GM12878 (cell line): ENCODE results near the gene WDR43. TPM values are rescaled to one million over a fixed set of nuclear protein-coding genes. Genes with fewer than 3 reads are reported as not detected.

Source experiments
- ATAC-seq: fragments of 200-7000 bp; cut with Tn5 transposase; 3 replicates; pipeline ENCODE4 v1.9.1; 2020; ENCODE audit warnings: mild to moderate bottlenecking, moderate library complexity
- BruUV-seq: library from RNA; stranded (reverse); fragments of 400-500 nt; replicated peaks from 2 replicates; lab custom pipeline; 2021; lab: Mats Ljungman, UMichigan
- CTCF ChIA-PET: fragments of 300-600 bp; sonication (Branson Sonifier 250); formaldehyde crosslinking; extraction: SDS; loops from one replicate; lab custom pipeline; 2021; ENCODE audit warnings: inconsistent platforms; lab: Yijun Ruan, JAX
- POLR2A ChIA-PET: fragments of 350-600 bp; formaldehyde crosslinking; extraction: SDS; loops from one replicate; lab custom pipeline; 2021; ENCODE audit warnings: inconsistent platforms; lab: Charles Lee
- RAD21 ChIA-PET: fragments of 300-600 bp; sonication (Branson Sonifier 250); formaldehyde crosslinking; loops from one replicate; lab custom pipeline; 2023; ENCODE audit warnings: antibody characterized with exemption; ENCODE audit not compliant: unreplicated experiment; lab: Charles Lee
- SMC1A ChIA-PET: fragments of 300-600 bp; sonication (Branson Sonifier 250); formaldehyde crosslinking; loops from one replicate; lab custom pipeline; 2023; ENCODE audit not compliant: unreplicated experiment, uncharacterized antibody; lab: Charles Lee
- DNase-seq: peaks from one replicate; pipeline ENCODE4 v3.0.0-alpha.2; 2011; ENCODE audit warnings: low read depth, low spot score
- FAIRE-seq: peaks from 3 replicates; lab custom pipeline; 2011; peaks lifted over from hg19 to GRCh38; lab: Jason Lieb, UNC
- H2AFZ ChIP-seq: 2 replicates; pipeline ENCODE4 v1.6.0; 2011; ENCODE audit warnings: low read depth, low read length, control low read depth; ENCODE audit not compliant: control insufficient read depth
- H3K27ac ChIP-seq: 2 replicates; pipeline ENCODE4 v1.5.1; 2011; ENCODE audit warnings: control low read depth; ENCODE audit not compliant: control insufficient read depth, insufficient read depth
- H3K27me3 ChIP-seq, 2 experiments: replicated peaks in 1 of 2; 2 replicates each; pipeline versions ENCODE4 v1.6.0 to v1.6.1; 2011; ENCODE audit warnings: low read length in 1 of 2; ENCODE audit not compliant: control insufficient read depth in 2 of 2, insufficient read depth in 2 of 2
- H3K36me3 ChIP-seq, 2 experiments: 2 replicates each; pipeline ENCODE4 v1.5.1; 2011; ENCODE audit warnings: low read length in 1 of 2; ENCODE audit not compliant: control insufficient read depth in 2 of 2, insufficient read depth in 2 of 2
- H3K4me1 ChIP-seq: 2 replicates; pipeline ENCODE4 v1.6.1; 2011; ENCODE audit warnings: mild to moderate bottlenecking, low read length, moderate library complexity, mixed read lengths; ENCODE audit not compliant: control insufficient read depth, insufficient read depth
- H3K4me2 ChIP-seq: 2 replicates; pipeline ENCODE4 v1.6.0; 2011; ENCODE audit warnings: control low read depth; ENCODE audit not compliant: control insufficient read depth, insufficient read depth
- H3K4me3 ChIP-seq: fragments of 200-600 bp; sonication (generic); 2 replicates; pipeline ENCODE4 v1.5.1; 2016
- H3K79me2 ChIP-seq: 2 replicates; pipeline ENCODE4 v1.6.0; 2011; ENCODE audit warnings: low read length; ENCODE audit not compliant: control insufficient read depth, insufficient read depth
- H3K9ac ChIP-seq: 2 replicates; pipeline ENCODE4 v1.8.0; 2011; ENCODE audit warnings: low read length, control low read depth, mixed read lengths; ENCODE audit not compliant: control insufficient read depth, insufficient read depth
- H3K9me3 ChIP-seq: replicated peaks from 3 replicates; pipeline ENCODE4 v1.5.1; 2011; ENCODE audit warnings: mild to moderate bottlenecking, low read length; ENCODE audit not compliant: control insufficient read depth, insufficient read depth
- H4K20me1 ChIP-seq: 2 replicates; pipeline ENCODE4 v1.6.0; 2011; ENCODE audit not compliant: control insufficient read depth, insufficient read depth
- CTCF ChIP-seq, 3 experiments: IDR thresholded peaks in 2 of 3; conservative IDR thresholded peaks in 1 of 3; 2 replicates each; pipeline ENCODE4 v1.5.1; 2011; ENCODE audit warnings: low read depth in 3 of 3, low read length in 3 of 3, mild to moderate bottlenecking in 3 of 3, control low read depth in 2 of 3, moderate library complexity in 2 of 3, inconsistent platforms in 1 of 3, mixed read lengths in 1 of 3; ENCODE audit not compliant: control insufficient read depth in 2 of 3, insufficient read depth in 1 of 3; ENCODE audit errors: extremely low read depth in 1 of 3
- JUNB ChIP-seq: IDR thresholded peaks from 2 replicates; pipeline ENCODE4 v1.6.1; 2016; ENCODE audit warnings: antibody characterized with exemption, mild to moderate bottlenecking
- KDM1A ChIP-seq: fragments of 200-600 bp; sonication (generic); IDR thresholded peaks from 2 replicates; pipeline ENCODE4 v1.6.1; 2016; ENCODE audit warnings: borderline replicate concordance
- USF1 ChIP-seq: IDR thresholded peaks from 2 replicates; pipeline ENCODE4 v1.6.1; 2011; ENCODE audit warnings: borderline replicate concordance, low read depth, mild to moderate bottlenecking, moderate library complexity, mixed read lengths, low read length; ENCODE audit not compliant: insufficient read depth; ENCODE audit errors: extremely low read length
- ZNF207 ChIP-seq: fragments of 450-650 bp; IDR thresholded peaks from 2 replicates; pipeline ENCODE4 v1.6.1; 2014; ENCODE audit warnings: antibody characterized with exemption, mild to moderate bottlenecking, borderline replicate concordance
- ZNF687 ChIP-seq: fragments of 450-650 bp; IDR thresholded peaks from 2 replicates; pipeline ENCODE4 v1.6.1; 2017; ENCODE audit warnings: mild to moderate bottlenecking, moderate library complexity
- WGBS: methylation state at CpG from one replicate; pipeline ENCODE4 v1.1.6; 2016; ENCODE audit warnings: low lambda C conversion rate; ENCODE audit not compliant: insufficient replicate concordance, insufficient coverage; ENCODE audit errors: missing lambda C conversion rate; 5-methylcytosine and 5-hydroxymethylcytosine counted together
- in situ Hi-C: fragments of 300-500 bp; cut with MboI; formaldehyde crosslinking; loops from 9 replicates; pipeline ENCODE4 v1.14.3; 2018; ENCODE audit warnings: mixed read lengths
- intact Hi-C: fragments of 100-400 bp; cut with micrococcal nuclease; formaldehyde crosslinking; loops from one replicate; pipeline ENCODE4 v1.14.2; 2022; ENCODE audit not compliant: unreplicated experiment
- polyA plus RNA-seq, 11 experiments: library from polyadenylated mRNA; depleted of rRNA in 4 of 11; unstranded in 6 of 11; stranded (reverse) in 5 of 11; fragments of >200 nt; fragmentation: Nextera tagmentation in 4 of 11; fragmentation: Illumina TruSeq in 1 of 11; extraction: Ambion mirVana in 4 of 11; extraction: Trizol in 1 of 11; gene quantifications; 1 replicate in 1 of 11; 2 replicates in 10 of 11; pipeline versions ENCODE4 v1.2.1 to v1.2.3, GENCODE V29; 2011 to 2016; ENCODE audit warnings: inconsistent platforms in 2 of 11, missing spikeins in 2 of 11, low read depth in 1 of 11
- total RNA-seq, 4 experiments: library from RNA; depleted of rRNA in 3 of 4; stranded (reverse); fragments of >200 nt in 3 of 4; fragmentation: Illumina TruSeq in 1 of 4; extraction: Trizol in 1 of 4; gene quantifications; 2 replicates each; pipeline versions ENCODE4 v1.2.1 to v1.2.3, GENCODE V29; 2013 to 2021
- TF ChIP-seq, protein P1 (sequence below): fragments of 150-350 bp; IDR thresholded peaks from 2 replicates; pipeline ENCODE4 v1.6.1; 2014; ENCODE audit warnings: mild to moderate bottlenecking, low read depth, low read length

The WDR43 gene
- total and polyA plus RNA-seq, 10 of the 15 experiments (the other 5 are each of a cell fraction or from before 2014, with no cell fraction given), result 39.3 to 153 (median 81.9) TPM

DNA sequence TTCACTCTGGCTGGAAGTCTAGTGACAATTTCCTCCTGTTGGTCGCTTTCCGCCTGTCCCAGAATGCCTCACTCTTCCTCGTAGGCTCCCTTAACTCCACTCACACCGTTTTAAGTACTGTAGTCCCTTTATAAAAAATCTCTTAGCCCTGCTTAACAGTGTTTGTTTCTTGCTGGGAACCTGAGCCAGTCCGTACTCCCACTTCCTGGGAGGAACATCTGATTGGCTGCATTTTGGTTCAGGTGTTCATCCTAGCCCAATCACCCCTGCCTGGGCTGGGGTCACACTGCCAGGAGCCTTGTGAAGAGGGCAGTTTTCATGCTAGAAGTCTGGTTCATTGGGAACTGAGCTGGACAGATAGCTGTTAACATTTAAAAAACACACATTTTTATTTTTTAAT, 61.0 kb downstream of the WDR43 start (continued):
- no peak for TF ChIP-seq ZNF687
- TF ChIP-seq KDM1A, result no peak
- TF ChIP-seq, protein P1, sequence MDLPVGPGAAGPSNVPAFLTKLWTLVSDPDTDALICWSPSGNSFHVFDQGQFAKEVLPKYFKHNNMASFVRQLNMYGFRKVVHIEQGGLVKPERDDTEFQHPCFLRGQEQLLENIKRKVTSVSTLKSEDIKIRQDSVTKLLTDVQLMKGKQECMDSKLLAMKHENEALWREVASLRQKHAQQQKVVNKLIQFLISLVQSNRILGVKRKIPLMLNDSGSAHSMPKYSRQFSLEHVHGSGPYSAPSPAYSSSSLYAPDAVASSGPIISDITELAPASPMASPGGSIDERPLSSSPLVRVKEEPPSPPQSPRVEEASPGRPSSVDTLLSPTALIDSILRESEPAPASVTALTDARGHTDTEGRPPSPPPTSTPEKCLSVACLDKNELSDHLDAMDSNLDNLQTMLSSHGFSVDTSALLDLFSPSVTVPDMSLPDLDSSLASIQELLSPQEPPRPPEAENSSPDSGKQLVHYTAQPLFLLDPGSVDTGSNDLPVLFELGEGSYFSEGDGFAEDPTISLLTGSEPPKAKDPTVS, result no peak

- Histone ChIP-seq H4K20me1 (no peaks in the 10 kb centered on the region), H3K27me3 (no peaks in the 10 kb centered on the region), H3K27ac (no peak overlapping the region), H3K9me3 (no peaks in the 10 kb centered on the region), H3K36me3 (no peaks in the 10 kb centered on the region), H3K9ac (no peak overlapping the region), H2AFZ (no peak overlapping the region), H3K4me3 (no peak overlapping the region), H3K79me2 (no peaks in the 10 kb centered on the region), H3K4me2 (no peak overlapping the region), H3K4me1 (no peaks in the 10 kb centered on the region)
- FAIRE-seq (no peak), DNase-seq (no peak), ATAC-seq (peak; percentile 63)
- in situ Hi-C loops (loop anchor here (5.0 to 10.0 kb wide), 3 partner anchors 246 to 1118 kb away; no protein-coding TSS in a partner anchor), intact Hi-C loops (loop anchor here (5.0 kb wide), 2 partner anchors 886 to 966 kb away; partner anchors contain the start of gene ALK)
- no TSS peak for BruUV-seq
- ChIA-PET RAD21 (no interaction called here), POLR2A (no interaction called here), SMC1A (interaction anchor here (0.9 to 1.3 kb wide), 2 partner anchors 137 to 968 kb away, joined by 3 to 4 read pairs; no protein-coding TSS in a partner anchor), CTCF (no interaction called here)
- 10% methylated on average over 11 of the region's 11 CpGs for WGBS
- TF ChIP-seq CTCF (IDR thresholded peaks at IDR 0.05 in 2 of 3, conservative IDR thresholded peaks at IDR 0.05 in 1 of 3; ENCODE audit: control insufficient read depth in 2 of 3, extremely low read depth in 1 of 3, insufficient read depth in 1 of 3, low read depth in 3 of 3, low read length in 3 of 3) (0 out of 6 replicates have a peak, but pooled peaks of 1 of the 3 experiments have one; percentile 9), ZNF207 (no peak), JUNB (no peak), USF1 (peak; percentile 73)
Observed at GRCh38 chr2:28956415-28956826, 62.0 kb downstream of the WDR43 start.
